Glomerular visceral epithelial cell (primary cell): ENCODE data around the gene LSG1.
A peak's percentile ranks its signal among the peaks of the same experiment; 100 is the strongest.
"Not testable (repeated sequence)": the region's sequence is repeated elsewhere in the genome, so short reads cannot be mapped to it uniquely, and the experiment has no call there.

Experiments
- DNase-seq: peaks from one replicate; pipeline ENCODE4 v3.0.0-alpha.2; 2016; ENCODE audit errors: extremely low spot score

The LSG1 gene

GRCh38 chr3:194657439-194657838 lies 14.6 kb downstream of the LSG1 start:
- no peak for DNase-seq

GRCh38 chr3:194654443-194654842 lies 17.5 kb downstream of the LSG1 start:
- no peak for DNase-seq

- no peak for DNase-seq
Measured at GRCh38 chr3:194647747-194648146, 24.2 kb downstream of the LSG1 start.

- no peak for DNase-seq
Measured at GRCh38 chr3:194642769-194643168, 29.2 kb downstream of the LSG1 start.

GRCh38 chr3:194640829-194641228 lies 31.2 kb downstream of the LSG1 start:
- peak; percentile 41 for DNase-seq

- DNase-seq, result no peak
Measured at GRCh38 chr3:194638991-194639605, 32.9 kb downstream of the LSG1 start.

GRCh38 chr3:194637541-194638400 lies 34.2 kb downstream of the LSG1 start:
- no peak for DNase-seq

- DNase-seq, result no peak
Measured at GRCh38 chr3:194637066-194637465, 34.9 kb downstream of the LSG1 start.

- peak; percentile 90 for DNase-seq
Measured at GRCh38 chr3:194633349-194634004, 38.5 kb downstream of the LSG1 start, which contains the start of gene TMEM44. TMEM44 (minus strand) TSS chr3:194633419; CDS start chr3:194633215, 204 bp downstream.

GRCh38 chr3:194632809-194633348 lies 39.1 kb downstream of the LSG1 start:
- DNase-seq, result peak; percentile 46

GRCh38 chr3:194632226-194632808 lies 39.7 kb downstream of the LSG1 start:
- DNase-seq, result no peak

GRCh38 chr3:194631696-194632095 lies 40.3 kb downstream of the LSG1 start:
- DNase-seq, result no peak

- DNase-seq, result not testable (repeated sequence)
Measured at GRCh38 chr3:194630681-194631080, 41.3 kb downstream of the LSG1 start.

GRCh38 chr3:194624956-194625355 lies 47.0 kb downstream of the LSG1 start:
- DNase-seq, result no peak

GRCh38 chr3:194623449-194624290 lies 48.3 kb downstream of the LSG1 start:
- no peak for DNase-seq

GRCh38 chr3:194622621-194623340 lies 49.2 kb downstream of the LSG1 start:
- DNase-seq, result no peak

GRCh38 chr3:194621947-194622346 lies 50.0 kb downstream of the LSG1 start:
- no peak for DNase-seq

- DNase-seq, result no peak
Measured at GRCh38 chr3:194620196-194620595, 51.8 kb downstream of the LSG1 start.

- DNase-seq, result no peak
Measured at GRCh38 chr3:194619741-194620140, 52.2 kb downstream of the LSG1 start.

GRCh38 chr3:194618858-194619608 lies 53.0 kb downstream of the LSG1 start:
- no peak for DNase-seq
